Suppressor macrophage treated with lipopolysaccharide for 1 hour (primary cell): ENCODE measurements around the gene COL1A2.

Experiments
- DNase-seq, 3 donors: peaks; one replicate each; pipeline ENCODE4 v3.0.0-alpha.2; 2020 to 2022

The COL1A2 gene

DNA sequence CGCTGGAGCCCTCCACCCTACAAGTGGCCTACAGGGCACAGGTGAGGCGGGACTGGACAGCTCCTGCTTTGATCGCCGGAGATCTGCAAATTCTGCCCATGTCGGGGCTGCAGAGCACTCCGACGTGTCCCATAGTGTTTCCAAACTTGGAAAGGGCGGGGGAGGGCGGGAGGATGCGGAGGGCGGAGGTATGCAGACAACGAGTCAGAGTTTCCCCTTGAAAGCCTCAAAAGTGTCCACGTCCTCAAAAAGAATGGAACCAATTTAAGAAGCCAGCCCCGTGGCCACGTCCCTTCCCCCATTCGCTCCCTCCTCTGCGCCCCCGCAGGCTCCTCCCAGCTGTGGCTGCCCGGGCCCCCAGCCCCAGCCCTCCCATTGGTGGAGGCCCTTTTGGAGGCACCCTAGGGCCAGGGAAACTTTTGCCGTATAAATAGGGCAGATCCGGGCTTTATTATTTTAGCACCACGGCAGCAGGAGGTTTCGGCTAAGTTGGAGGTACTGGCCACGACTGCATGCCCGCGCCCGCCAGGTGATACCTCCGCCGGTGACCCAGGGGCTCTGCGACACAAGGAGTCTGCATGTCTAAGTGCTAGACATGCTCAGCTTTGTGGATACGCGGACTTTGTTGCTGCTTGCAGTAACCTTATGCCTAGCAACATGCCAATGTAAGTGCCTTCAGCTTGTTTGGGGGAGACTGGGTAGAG is at the start of gene COL1A2:
TSS of gene COL1A2 (plus strand) at position 459 of the 704 bp plus-strand sequence. CDS start at position 596, 137 bp downstream.
- DNase-seq = peak in 1 of 3 donors; percentile 17

DNA sequence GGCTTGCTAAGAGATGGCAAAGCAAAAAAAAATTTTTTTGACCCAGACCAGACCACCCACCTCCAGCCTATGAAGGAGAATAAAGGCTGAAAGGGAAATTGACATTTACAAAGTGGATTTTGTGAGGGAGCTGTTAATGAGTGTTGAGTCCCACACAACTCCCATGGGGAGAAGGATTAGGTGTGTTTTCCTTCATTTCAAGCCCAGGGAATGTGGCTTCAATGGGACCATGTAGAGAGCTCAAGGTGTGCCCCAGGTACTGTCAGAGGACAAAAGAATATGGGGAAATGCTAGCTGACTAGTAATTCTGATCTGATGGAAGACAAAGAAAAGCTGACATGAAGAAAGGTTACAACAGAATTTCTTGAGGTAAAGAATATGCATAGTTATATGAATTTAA is 48.8 kb upstream of the COL1A2 start:
- DNase-seq = no peak

DNA sequence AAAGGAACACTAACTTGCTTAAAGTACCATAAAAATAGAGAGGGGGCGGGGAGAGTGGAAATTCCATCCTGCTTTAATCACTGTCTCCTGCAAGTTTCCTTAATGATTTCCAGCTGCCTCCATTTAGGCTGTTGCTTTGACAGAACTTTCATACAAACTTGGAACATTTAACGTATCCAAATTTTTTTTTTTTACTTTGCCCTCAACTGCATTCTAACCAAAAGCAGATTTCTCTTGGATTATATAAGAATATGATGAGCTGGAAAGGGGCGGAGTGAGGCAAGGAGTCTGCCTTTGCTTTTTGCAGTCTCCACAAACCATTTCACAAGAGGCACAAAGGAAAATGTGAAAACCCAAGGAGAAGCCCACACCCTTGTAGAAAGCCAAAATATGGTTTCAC is 46.6 kb upstream of the COL1A2 start:
- DNase-seq = peak in 2 of 3 donors; percentile 0 to 9

DNA sequence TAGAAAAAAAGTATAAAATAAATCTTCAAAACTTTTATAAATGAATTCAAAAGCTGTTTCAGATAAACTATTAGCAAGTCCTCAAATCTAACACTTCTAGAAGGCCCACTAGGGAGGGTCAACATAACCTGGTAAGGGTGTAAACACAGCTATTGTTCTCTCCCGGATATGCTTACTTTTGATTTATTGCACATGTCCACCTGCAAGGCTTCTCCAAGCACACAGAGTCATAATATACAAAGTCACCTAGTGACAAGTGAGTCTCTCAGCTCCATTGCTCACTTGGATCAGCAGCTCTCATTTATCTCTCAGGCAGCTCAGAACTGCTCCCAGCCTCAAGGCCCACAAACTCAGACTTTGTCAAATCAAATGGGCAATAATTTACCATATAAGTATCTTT is 44.0 kb upstream of the COL1A2 start:
- no peak for DNase-seq

DNA sequence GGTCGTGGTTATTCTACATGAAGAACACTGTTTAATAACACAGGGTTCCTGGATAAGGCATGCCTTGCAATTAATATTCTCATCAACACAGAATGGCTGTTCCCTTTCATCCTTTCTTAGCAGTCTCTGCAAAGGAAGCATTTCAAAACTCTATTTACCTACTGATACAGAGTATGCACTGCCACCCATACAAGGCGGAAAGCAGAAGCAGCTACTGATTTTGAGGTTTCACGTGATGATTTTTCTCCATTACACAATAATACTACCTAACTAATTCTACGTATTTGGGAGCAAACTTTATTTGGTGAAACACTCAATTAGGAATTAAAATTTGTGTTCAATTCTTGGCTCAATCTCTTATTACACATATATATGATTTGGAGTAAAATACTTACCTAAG is 43.0 kb upstream of the COL1A2 start:
- no peak for DNase-seq

DNA sequence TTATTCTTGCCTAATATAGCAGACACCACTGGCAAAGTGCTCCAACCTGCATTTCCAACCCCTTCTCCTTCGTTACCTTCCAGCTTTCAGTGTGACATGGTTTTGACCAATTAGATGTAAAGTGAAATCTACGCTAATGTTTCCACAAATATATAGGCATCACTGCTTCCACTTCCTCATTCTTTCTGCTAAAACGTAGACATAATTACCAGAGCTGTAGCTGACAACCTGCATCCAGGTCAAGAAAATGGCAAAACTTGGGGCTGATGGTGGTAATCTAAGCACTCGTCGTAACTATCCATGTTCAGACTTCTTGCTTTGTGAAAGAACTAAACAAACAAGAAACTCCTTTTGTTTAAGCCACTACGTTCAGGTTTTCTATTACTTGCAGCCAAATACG is 41.8 kb upstream of the COL1A2 start:
- DNase-seq = no peak

DNA sequence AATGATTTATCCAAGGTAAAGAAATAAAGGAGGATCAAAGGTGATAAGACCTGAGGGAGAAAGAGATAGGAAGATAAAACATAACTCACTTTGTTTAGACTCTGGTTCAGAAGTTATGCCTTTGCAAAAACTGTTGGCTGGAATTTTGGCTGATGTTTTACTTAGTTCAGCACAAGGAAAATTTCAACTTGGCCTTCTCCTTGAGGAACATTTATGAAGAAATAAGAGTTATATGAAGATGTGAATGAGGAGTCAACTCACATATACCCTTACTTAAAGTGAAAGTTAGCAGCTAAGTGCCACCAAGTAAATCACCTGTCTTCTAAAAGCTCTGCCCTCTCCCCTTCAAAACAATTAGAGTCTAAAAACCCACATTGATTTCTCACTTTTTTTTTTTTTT is 39.7 kb upstream of the COL1A2 start:
- no peak for DNase-seq

DNA sequence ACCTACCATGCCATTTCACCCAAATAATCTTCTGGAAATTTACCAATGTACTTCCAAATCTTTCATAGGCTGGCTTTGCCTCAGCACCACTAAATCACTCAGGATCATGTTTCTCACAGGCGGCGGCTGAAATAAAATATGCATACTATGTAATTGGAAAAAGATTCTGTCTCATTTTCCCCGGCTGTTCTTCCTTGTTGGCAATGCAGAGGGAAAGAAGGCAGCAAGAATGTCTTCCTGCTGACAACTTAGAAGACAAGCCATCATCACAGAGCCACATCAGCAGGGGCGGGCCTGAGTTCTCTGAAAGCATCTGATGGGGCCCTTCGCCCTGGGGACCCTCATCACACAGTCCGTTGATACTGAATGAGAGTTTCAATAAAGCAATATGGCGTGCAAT is 39.2 kb upstream of the COL1A2 start:
- no peak for DNase-seq

DNA sequence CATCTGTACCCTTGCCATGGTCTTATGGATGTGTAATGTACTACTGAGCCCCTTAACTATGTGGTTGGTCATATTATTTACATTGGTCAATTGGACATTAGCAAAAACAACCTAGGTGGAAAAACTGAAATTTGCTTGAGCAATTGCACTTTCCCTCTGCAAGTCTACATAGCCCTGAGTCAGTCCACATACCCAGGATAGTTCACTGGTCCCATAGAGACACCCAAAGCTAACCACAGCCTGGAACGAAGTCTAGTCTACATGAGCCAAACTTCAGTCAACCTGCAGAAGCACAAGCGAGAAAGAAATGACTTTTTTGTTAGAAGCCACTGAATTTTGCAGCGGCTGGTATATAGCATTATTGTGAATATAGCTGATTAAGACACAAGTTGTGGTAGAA is 37.6 kb upstream of the COL1A2 start:
- no peak for DNase-seq

DNA sequence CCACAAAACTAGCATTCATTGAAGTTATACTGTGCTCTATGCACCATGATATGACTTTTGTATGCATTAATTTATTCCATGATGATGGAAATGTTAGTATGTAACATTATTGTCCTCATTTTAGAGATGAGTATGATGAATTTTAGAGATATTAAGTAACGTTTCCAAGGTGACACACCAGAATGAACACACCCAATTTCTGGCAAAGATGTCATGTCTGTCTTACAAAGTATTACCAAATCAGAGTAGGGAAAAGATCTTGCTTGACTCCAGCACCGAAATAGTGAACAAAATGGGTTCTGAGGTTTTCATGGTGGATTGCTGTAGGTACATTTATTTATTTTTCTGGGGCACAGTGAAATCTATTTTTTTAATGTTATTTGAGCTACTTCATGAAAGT is 33.8 kb upstream of the COL1A2 start:
- no peak for DNase-seq

DNA sequence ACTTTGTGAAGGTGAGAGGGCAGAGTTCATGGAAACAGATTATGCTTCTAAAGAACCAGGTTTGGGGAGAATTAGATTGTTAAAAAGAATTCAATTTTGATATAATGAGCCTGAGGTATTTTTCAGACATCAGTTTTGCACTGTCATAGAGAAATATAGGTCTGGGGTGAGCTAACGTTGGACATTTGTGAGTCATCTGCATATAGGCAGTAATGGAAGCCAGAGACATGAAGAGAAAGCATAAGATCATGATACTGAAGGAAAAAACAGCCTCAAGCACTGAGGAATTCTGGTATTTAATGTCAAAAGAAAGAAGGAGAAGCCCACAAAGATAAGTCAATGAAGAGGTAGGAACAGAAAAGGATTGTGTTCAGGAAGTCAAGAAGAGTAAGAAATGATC is 32.4 kb upstream of the COL1A2 start:
- DNase-seq = no peak

DNA sequence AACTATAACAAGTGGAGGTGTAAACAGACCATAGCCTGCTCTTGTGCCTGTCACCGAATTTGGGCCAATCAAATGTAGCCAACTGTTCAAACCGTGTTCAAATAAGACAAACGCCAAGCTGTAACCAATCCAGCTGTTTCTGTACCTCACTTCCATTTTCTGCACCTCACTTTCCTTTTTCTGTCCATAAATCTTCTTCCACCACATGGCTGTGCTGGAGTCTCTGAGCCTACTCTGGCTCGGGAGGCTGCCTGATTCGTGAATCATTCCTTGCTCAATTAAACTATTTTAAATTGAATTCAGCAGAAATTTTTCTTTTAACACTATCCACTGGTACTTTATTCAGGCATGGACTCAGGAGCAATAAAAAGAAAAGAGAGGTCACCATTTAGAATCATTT is 29.9 kb upstream of the COL1A2 start:
- no peak for DNase-seq

DNA sequence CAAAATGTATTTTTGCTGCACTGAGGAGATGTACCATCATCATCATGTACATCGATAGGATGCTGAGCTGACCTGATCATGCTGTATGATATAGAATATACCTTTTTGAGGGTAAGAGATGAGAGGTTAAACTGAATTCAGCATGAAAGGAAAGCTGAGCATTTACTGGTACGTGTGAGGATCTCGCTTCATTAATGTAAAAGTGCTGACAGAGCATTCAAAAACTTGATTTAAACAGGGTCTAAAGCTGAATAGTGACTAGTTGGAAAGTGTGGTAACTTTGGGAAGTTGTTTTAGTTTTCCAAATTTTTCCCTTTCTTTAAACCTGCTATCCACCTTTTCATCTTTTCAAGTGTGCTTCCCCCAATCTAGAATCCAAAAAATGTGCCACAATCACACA is 28.5 kb upstream of the COL1A2 start:
- DNase-seq = no peak

DNA sequence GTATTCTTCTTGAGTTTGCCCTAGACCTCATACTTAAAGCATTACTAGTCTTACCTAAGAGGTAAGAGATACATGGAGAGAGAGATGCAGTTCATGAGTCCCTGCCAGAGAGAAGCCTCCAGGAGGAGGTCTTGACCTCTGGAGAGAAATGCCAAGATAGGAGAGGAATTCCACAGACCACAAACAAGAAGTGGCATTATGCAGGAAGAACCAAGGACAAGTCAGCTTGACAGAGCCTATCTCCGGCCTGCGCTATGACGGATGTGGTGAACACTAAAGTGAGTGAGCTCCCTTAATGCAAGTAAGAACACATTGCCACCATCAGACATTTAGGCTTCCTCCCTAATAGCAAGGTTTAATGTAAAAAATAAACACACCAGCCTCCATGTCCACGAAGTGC is 27.9 kb upstream of the COL1A2 start:
- peak in 2 of 3 donors; percentile 3 to 18 for DNase-seq

DNA sequence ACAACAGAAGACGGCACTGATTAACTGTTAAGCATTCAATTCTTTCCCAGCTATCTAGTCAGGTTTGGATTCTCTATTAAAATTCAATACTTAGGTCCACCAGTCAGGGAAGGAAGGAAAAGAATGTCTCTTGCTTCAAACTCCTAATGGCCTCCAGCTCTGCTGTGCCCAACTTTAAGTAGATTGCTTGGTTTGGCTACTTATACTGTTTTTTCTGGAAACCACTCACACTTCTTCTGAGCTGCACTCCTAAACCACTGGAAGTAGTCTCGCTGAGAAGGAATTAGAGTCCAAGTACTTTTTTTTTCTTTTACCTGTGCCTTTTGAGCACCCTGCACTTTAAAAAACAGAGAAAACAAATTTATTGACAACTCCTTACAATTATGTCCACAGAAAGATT is 26.7 kb upstream of the COL1A2 start:
- no peak for DNase-seq

DNA sequence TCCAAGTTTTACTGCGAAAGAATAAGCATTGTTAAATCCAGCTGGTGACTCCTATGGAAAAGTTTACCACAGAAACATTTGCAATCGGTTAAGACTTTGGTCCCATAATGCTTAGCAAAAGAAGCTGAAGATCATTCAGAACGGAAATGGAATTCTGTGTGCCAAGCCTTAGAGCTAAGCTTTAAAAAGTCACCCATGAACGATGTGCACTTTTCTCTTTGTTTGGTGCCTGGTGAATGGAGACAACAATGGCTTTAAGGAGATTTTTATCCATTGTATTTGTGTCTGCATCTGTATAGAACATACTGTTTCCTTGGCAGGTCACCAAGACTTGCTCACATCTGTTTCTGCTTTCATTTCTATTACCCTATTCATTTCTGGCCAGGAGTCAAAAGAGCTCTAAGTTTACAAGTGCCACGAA is 26.3 kb upstream of the COL1A2 start:
- no peak for DNase-seq

DNA sequence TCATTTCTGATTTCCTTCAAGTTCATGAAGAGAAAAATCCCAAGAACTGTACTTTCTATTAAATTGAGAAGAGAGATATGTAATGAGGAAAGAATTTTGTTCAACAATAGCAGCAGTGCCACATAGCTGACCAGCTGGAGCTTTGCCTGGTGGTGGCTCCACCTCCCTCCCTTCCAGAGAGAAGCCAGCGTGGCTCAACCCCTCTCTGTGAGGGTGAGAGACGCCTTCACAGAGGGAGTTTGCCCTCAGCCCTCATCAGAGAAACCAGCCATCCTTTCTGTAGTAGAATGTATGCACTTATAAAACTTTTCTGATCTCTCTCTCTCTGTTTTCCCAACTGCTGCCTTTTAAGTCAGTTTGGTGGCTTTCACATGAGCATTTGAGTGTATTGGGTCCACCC is 20.5 kb upstream of the COL1A2 start:
- DNase-seq = no peak

DNA sequence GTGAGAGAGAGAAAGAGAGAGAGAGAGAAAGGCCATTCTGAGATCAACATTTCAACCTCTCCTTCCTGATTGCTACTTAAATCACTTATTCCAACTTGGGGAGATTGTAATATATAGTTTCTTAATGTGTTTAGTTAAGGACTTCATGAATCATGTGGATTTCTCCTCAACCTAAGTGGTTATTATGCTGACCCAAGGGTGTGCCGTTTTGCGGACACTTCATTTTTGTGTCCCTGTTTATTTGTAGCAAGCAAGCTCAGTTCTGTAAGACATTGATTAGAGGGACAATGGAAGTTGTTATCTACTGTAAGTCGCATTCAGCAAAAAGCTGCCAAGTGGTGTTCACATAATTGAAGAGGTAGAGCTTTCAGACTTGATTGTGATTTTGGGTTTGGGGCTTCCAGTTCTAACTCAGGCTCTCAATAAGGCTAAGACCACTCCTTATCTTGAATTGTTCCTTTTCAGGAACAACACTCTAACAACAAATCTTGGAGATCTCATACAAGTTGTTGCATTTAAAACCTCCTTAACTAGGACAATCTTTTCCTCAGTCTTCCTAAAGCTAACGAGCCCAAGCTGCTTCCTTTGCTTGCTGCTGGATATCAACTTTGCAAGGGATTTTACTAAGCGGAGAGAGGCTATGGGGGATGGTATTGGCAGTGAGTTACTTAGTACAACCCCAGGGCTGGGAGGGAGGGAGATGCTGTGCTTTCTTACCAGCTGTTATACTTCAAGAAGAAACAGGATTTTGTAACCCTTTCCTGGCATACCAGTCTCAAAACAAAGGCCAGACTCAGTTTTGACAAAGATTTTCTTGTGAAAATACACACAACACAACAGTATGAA is 19.8 kb upstream of the COL1A2 start:
- no peak for DNase-seq

DNA sequence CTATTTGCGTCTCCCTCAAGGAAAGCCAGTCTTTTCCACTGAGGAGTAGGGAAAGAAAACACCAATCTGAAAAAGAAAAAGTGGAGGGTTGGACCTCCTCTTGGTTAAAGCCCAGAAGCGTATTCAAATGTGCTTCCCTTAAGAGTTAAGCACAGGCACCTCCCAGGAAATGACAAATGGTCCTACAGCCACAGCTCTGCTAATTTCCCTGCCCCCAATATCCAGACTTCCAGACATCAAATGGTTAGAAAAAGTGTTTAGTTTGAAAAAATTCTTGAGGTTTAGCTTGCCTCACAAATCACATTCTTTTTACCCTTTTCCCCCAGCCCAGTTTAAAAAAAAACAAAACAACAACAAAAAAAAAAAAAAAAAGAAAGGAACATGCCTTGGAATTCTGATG is 19.0 kb upstream of the COL1A2 start:
- peak in 1 of 3 donors; percentile 8 for DNase-seq

DNA sequence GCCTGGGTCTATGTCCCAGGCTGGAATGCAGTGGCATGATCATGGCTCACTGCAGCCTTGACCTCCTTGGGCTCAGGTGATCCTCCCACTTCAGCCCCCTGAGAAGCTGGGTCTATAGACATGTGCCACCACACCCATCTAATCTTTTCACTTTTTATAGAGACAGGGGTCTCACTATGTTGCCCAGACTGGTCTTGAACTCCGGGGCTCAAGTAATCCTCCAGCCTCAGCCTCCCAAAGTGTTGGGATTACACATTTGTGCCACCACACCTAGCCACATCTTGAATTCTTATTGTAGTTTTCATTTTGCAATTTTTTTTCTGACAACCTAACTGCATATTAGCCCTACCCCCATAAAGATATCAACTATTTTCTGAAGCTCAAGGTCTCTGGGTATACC is 18.4 kb upstream of the COL1A2 start:
- no peak for DNase-seq

DNA sequence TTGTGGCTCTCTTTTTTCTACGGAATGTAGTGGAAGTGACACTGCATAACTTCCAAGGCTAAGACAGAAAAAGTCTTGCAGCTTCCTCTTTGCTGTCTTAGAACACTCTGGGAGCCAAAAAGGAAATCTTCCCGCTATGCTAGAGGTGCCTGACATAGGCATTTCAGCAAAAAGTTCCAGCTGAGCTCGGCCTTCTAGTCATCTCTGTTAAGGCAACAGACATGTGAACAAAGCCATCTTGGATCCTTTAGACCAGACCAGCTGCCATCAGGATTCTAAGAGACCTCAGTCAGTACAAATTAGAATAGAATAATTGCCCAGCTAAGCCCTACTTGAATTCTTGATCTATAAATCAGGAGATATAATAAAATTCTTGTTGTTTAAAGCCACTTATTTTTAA is 16.3 kb upstream of the COL1A2 start:
- no peak for DNase-seq

DNA sequence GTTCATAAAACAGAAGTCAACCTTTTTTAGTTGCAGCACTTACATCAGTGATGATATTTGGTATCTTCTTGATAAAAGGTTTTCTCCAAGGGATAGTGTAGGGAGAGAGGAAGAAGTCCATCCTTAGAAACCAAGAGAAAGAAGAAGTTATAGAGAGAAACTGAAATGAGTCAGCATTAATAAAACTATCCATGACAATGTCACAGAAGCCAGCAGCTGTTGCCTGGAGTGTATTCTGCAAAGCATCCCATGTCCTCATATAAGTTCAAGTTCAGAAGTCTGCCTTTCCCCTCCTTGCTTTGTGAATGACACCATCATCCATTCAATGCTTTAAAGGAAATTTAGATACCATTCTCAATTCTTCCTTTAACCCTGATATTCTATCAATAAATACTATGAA is 14.4 kb upstream of the COL1A2 start:
- no peak for DNase-seq

DNA sequence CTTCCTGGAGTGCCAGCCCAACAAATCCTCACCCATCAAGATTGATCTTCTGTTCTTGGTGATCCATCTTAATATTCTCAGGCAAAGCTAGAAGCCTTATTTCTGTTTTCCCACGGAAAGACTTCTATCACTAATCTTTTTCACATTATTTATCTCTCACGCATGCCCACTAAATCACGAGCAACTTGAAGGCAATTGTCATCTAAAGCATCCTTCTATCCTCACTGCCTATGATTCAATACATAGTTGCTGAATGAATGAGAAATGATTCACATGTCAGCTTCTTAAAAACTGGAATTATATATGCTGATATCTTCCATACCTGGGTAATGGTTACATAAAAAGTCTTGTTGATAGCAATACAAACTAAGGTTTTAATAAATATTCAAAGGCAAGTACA is 12.6 kb upstream of the COL1A2 start:
- DNase-seq = no peak

DNA sequence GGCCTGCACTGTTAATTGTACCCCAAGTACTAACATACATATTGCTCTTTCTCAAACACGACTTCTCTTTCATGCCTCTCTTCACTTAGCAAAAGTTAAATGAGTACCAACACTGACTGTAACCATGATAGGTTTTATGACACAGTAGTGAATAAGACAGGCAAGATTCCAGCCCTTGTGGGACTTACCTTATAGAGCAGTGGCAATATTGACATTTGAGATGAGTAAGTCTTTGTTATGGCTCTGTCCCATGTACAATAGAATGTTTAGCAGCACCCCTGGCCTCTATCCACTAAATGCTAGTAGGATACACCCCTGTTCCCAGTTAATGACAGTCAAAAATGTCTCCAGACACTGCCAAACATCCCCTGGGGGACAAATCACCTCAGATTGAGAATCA is 11.9 kb upstream of the COL1A2 start:
- no peak for DNase-seq

DNA sequence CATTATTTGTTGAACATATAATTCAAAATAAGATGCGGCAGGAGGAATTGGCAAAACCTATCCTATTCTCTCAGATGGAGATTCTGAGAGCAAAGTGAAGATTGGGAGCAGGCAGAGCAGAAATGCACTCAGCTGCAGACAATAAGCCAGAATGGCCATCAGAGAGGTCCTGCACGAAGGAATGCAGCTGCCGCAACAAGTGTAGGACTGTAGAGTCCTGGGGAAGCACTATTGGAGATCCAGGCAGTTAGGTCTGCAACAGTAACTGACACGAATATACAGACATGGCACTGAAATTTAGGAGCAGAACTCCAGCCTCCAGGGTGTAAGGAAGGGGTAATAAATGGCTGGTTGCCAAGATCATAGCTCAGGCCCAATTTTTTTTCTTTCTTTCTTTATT is 10.4 kb upstream of the COL1A2 start:
- no peak for DNase-seq
